ENCODE data around the gene DENND6B. TPM values are rescaled to one million over a fixed set of nuclear protein-coding genes. Genes with fewer than 3 reads are reported as not detected.

Gene DENND6B
- total RNA-seq, 1 experiment from 2014 or later, result 11.0 TPM

GRCh38 chr22:50309601-50309991 is 17.2 kb downstream of the DENND6B start:
- RAD21 ChIA-PET (ENCODE audit: low non-redundant PET in 1 of 2, low total read pairs in 2 of 2, uncharacterized antibody in 2 of 2, unreplicated experiment in 2 of 2), result no interaction called here
- Histone ChIP-seq H3K9me3 (ENCODE audit: control insufficient read depth in 1 of 2, insufficient read depth in 1 of 2, low read depth in 1 of 2, low read length in 2 of 2) (no peaks in the 10 kb centered on the region), H3K9ac (ENCODE audit: low read length) (no peak overlapping the region), H2AFZ (ENCODE audit: low read depth, low read length, poor library complexity, severe bottlenecking) (no peak overlapping the region), H3K79me2 (ENCODE audit: insufficient read depth, low read length) (peaks cover 24% of the 10 kb centered on the region), H3K36me3 (ENCODE audit: control insufficient read depth in 1 of 2, insufficient read depth in 2 of 2, low read length in 2 of 2) (no peaks in the 10 kb centered on the region), H3K4me1 (ENCODE audit: control insufficient read depth in 1 of 2, insufficient read depth in 2 of 2, low read length in 2 of 2) (peaks cover 16 to 41% of the 10 kb centered on the region in 2 experiments), H3K4me3 (replicated peaks in 1 of 2; ENCODE audit: low read depth in 1 of 2, low read length in 2 of 2) (no peak overlapping the region), H3K27me3 (ENCODE audit: insufficient read depth, low read length) (no peaks in the 10 kb centered on the region), H4K20me1 (ENCODE audit: insufficient read depth) (no peaks in the 10 kb centered on the region), H3K27ac (ENCODE audit: low read depth, low read length) (no peak overlapping the region; the same call in 1 of the 2 replicates), H3K4me2 (ENCODE audit: low read length) (no peak overlapping the region), H3K9me2 (ENCODE audit: insufficient read depth) (no peaks in the 10 kb centered on the region)
- TF ChIP-seq EZH2phosphoT487 (IDR thresholded peaks at IDR 0.05; ENCODE audit: borderline replicate concordance) (no peak), EGR1 (IDR thresholded peaks at IDR 0.05; ENCODE audit: low read depth) (no peak), CTCF (IDR thresholded peaks at IDR 0.05 in 2 of 3, conservative IDR thresholded peaks at IDR 0.05 in 1 of 3; ENCODE audit: borderline replicate concordance in 1 of 3, insufficient read depth in 1 of 3, low read depth in 2 of 3, low read length in 2 of 3) (no peak), ELF1 (IDR thresholded peaks at IDR 0.05; ENCODE audit: borderline replicate concordance, low read depth) (no peak), CBX3 (IDR thresholded peaks at IDR 0.05; ENCODE audit: low read depth) (no peak), ZFX (IDR thresholded peaks at IDR 0.05) (no peak), RAD21 (IDR thresholded peaks at IDR 0.05; ENCODE audit: low read depth) (no peak), REST (IDR thresholded peaks at IDR 0.05; ENCODE audit: low read depth) (no peak), JUND (IDR thresholded peaks at IDR 0.05) (no peak), EZH2 (IDR thresholded peaks at IDR 0.05) (no peak), POLR2AphosphoS5 (IDR thresholded peaks at IDR 0.05; ENCODE audit: low read depth, low read length) (no peak)
- POLR2A ChIA-PET, result no interaction called here
- ATAC-seq, result no peak
- intact Hi-C loops (cut with micrococcal nuclease), result no loop called here
- BruUV-seq (replicated peaks), result no TSS peak
- CTCF ChIA-PET, result no interaction called here
- no peak for DNase-seq (ENCODE audit: low read depth, low spot score)
